SK-N-SH treated with all-trans-retinoic acid at 6 μM for 48 hours (cell line): ENCODE results near the gene ARL16.
A peak's percentile ranks its signal among the peaks of the same experiment; 100 is the strongest.

Experiments
- ATAC-seq: fragments of 200-7000 bp; cut with Tn5 transposase; 3 replicates; pipeline ENCODE4 v1.9.1; 2020; ENCODE audit warnings: mild to moderate bottlenecking, moderate library complexity
- ESRRG ChIP-seq: fragments of 250-450 bp; sonication (Bioruptor Pico); IDR thresholded peaks from 2 replicates; pipeline ENCODE4 v1.6.1; 2021; ENCODE audit warnings: mild to moderate bottlenecking
- GLIS3 ChIP-seq: fragments of 250-450 bp; sonication (Bioruptor Pico); IDR thresholded peaks from 2 replicates; pipeline ENCODE4 v1.5.0; 2020; ENCODE audit warnings: mild to moderate bottlenecking, moderate library complexity
- ISL1 ChIP-seq: fragments of 250-450 bp; sonication (Bioruptor Pico); IDR thresholded peaks from 2 replicates; pipeline ENCODE4 v2.1.2; 2022; ENCODE audit warnings: mild to moderate bottlenecking, moderate library complexity
- OSR1 ChIP-seq: fragments of 250-450 bp; sonication (Bioruptor Pico); IDR thresholded peaks from 2 replicates; pipeline ENCODE4 v1.8.0; 2022; ENCODE audit warnings: moderate library complexity, mild to moderate bottlenecking, inconsistent platforms
- PATZ1 ChIP-seq: fragments of 250-450 bp; sonication (Bioruptor Pico); IDR thresholded peaks from 2 replicates; pipeline ENCODE4 v1.8.0; 2020; ENCODE audit warnings: mild to moderate bottlenecking, moderate library complexity, borderline replicate concordance
- RARB ChIP-seq: fragments of 250-450 bp; sonication (Bioruptor Pico); IDR thresholded peaks from 2 replicates; pipeline ENCODE4 v1.8.0; 2021; ENCODE audit warnings: mild to moderate bottlenecking, moderate library complexity
- TCF4 ChIP-seq: fragments of 250-450 bp; sonication (Bioruptor Pico); IDR thresholded peaks from 2 replicates; pipeline ENCODE4 v1.8.0; 2021; ENCODE audit warnings: mild to moderate bottlenecking, moderate library complexity, borderline replicate concordance
- TSHZ2 ChIP-seq: fragments of 250-450 bp; sonication (Bioruptor Pico); IDR thresholded peaks from 2 replicates; pipeline ENCODE4 v1.5.0; 2020; ENCODE audit warnings: mild to moderate bottlenecking, moderate library complexity
- ZC3H10 ChIP-seq: fragments of 250-450 bp; sonication (Bioruptor Pico); IDR thresholded peaks from 2 replicates; pipeline ENCODE4 v1.5.1; 2021; ENCODE audit warnings: mild to moderate bottlenecking, moderate library complexity
- ZFP3 ChIP-seq: fragments of 250-450 bp; sonication (Bioruptor Pico); IDR thresholded peaks from 2 replicates; pipeline ENCODE4 v1.5.0; 2020; ENCODE audit warnings: mild to moderate bottlenecking, moderate library complexity
- ZFP30 ChIP-seq: fragments of 450-650 bp; formaldehyde crosslinking; IDR thresholded peaks from 2 replicates; pipeline ENCODE4 v1.5.0; 2022; ENCODE audit warnings: mild to moderate bottlenecking, moderate library complexity
- ZNF565 ChIP-seq: fragments of 450-650 bp; formaldehyde crosslinking; conservative IDR thresholded peaks from 2 replicates; pipeline ENCODE4 v1.5.0; 2020; ENCODE audit warnings: low read depth, mild to moderate bottlenecking, moderate library complexity
- ZNF70 ChIP-seq: fragments of 450-650 bp; formaldehyde crosslinking; IDR thresholded peaks from 2 replicates; pipeline ENCODE4 v1.5.0; 2020; ENCODE audit warnings: mild to moderate bottlenecking, moderate library complexity
- ZNF8 ChIP-seq: fragments of 450-650 bp; formaldehyde crosslinking; IDR thresholded peaks from 2 replicates; pipeline ENCODE4 v1.5.0; 2020; ENCODE audit warnings: mild to moderate bottlenecking, moderate library complexity
- TF ChIP-seq, protein P1 (sequence below): fragments of 250-450 bp; sonication (Bioruptor Pico); IDR thresholded peaks from 2 replicates; pipeline ENCODE4 v1.5.1; 2021; ENCODE audit warnings: mild to moderate bottlenecking, moderate library complexity
- TF ChIP-seq, protein P2 (sequence below): fragments of 250-450 bp; sonication (Bioruptor Pico); IDR thresholded peaks from 2 replicates; pipeline ENCODE4 v1.5.1; 2020; ENCODE audit warnings: low read depth, mild to moderate bottlenecking, moderate library complexity

The ARL16 gene

DNA sequence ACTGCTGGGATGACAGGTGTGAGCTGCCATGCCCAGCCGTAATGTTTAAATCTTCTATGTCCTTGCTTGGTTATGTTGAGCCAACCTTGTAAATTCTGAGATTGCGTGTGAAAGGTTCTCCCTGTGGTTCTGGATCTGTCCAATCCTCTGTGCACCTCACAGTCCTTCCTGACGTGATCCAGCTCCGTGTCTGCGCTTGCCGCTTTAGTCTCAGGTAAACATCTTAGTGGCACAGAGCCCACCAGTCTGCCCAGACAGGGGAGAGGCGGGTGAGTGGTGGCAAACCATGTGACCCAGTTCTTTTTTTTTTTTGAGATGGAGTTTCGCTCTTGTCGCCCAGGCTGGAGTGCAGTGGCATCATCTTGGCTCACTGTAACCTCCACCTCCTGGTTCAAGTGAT, 42.4 kb upstream of the ARL16 start (continued):
- TF ChIP-seq TSHZ2 (CRISPR knock-in tag) (no peak), ZNF8 (CRISPR knock-in tag) (no peak)

GRCh38 chr17:81725439-81725838, 41.8 kb upstream of the ARL16 start:
- no peak for TF ChIP-seq ZNF70 (CRISPR knock-in tag)
- TF ChIP-seq ZFP3 (CRISPR knock-in tag), result no peak
- TF ChIP-seq, protein P1, sequence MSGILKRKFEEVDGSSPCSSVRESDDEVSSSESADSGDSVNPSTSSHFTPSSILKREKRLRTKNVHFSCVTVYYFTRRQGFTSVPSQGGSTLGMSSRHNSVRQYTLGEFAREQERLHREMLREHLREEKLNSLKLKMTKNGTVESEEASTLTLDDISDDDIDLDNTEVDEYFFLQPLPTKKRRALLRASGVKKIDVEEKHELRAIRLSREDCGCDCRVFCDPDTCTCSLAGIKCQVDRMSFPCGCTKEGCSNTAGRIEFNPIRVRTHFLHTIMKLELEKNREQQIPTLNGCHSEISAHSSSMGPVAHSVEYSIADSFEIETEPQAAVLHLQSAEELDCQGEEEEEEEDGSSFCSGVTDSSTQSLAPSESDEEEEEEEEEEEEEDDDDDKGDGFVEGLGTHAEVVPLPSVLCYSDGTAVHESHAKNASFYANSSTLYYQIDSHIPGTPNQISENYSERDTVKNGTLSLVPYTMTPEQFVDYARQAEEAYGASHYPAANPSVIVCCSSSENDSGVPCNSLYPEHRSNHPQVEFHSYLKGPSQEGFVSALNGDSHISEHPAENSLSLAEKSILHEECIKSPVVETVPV (CRISPR knock-in tag), result no peak
- no peak for TF ChIP-seq ISL1 (CRISPR knock-in tag)
- no peak for TF ChIP-seq ZNF565 (CRISPR knock-in tag)
- TF ChIP-seq PATZ1 (CRISPR knock-in tag), result no peak
- TF ChIP-seq ZC3H10 (CRISPR knock-in tag), result no peak
- no peak for TF ChIP-seq GLIS3
- ATAC-seq, result no peak

DNA sequence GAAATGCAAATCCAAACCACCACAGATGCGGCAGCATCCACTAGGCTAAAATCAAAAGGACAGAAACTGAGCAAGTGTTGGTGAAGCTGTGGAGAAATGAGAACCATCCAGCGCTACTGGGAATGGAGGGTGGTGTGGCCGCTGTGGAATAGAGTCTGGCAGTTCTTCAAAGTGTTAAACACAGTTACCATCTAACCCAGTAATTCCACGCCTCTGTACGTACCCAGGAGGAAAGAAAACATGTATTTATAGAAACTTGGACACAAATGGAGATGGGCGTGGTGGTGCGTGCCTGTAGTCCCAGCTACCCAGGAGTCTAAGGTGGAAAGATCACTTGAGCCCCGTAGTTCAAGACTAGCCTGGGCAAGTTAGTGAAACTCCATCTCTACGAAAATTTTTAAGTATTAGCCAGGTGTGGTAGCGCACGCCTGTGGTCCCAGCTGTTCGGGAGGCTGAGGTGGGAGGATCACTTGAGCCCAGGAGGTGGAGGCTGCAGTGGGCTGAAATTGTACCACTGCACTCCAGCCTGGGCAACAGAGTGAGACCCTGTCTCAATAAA, 40.1 kb upstream of the ARL16 start:
- peak; percentile 60 for ATAC-seq
- TF ChIP-seq RARB (CRISPR knock-in tag) (no peak), GLIS3 (0 out of 2 replicates have a peak, but pooled peaks have one; percentile 25)
- TF ChIP-seq, all 23 proteins: peak for 1

DNA sequence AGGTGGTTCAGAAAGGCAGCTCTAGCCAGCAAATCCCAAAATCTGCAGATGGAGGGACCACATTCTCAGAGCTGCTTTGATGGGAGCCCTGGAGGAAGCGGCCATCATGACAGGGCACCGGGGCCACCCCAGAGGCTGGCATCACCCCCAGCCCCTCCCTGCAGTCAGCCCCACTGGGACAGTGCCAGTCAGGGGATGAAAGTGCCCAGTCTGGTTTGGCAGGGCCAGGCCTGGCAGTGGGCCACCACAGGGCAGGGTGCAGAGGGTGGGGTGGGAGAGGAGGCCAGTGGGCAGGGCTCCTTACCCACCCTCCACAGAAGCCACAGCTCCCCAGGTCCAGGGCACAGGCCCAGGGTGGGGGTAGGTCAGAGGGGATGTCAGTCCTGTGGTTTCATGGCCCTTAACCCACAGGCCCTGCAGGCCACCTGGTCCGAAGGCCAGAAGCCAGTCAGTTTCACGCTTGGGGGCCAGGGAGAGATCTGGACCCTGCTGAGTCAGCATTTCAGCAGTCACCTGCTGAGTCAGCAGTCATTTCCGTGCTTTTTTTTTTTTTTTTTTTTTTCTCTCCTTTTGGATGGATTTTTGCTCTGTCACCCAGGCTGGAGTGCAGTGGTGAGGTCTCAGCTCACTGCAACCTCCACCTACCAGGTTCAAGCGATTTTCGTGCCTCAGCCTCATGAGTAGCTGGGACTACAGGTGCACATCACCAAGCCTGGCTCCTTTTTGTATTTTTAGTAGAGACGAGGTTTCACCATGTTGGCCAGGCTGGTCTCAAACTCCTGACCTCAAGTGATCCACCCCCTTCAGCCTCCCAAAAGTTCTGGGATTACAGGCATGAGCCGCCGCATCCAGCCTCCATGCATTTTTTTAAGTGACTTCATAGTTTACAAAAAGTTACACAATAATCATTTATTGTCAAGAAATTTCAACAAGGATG, 38.9 kb upstream of the ARL16 start:
- TF ChIP-seq ESRRG (CRISPR knock-in tag), result 0 out of 2 replicates have a peak, but pooled peaks have one; percentile 42
- no peak for TF ChIP-seq OSR1 (CRISPR knock-in tag)
- no peak for TF ChIP-seq ZNF8 (CRISPR knock-in tag)
- peak; percentile 20 for ATAC-seq

DNA sequence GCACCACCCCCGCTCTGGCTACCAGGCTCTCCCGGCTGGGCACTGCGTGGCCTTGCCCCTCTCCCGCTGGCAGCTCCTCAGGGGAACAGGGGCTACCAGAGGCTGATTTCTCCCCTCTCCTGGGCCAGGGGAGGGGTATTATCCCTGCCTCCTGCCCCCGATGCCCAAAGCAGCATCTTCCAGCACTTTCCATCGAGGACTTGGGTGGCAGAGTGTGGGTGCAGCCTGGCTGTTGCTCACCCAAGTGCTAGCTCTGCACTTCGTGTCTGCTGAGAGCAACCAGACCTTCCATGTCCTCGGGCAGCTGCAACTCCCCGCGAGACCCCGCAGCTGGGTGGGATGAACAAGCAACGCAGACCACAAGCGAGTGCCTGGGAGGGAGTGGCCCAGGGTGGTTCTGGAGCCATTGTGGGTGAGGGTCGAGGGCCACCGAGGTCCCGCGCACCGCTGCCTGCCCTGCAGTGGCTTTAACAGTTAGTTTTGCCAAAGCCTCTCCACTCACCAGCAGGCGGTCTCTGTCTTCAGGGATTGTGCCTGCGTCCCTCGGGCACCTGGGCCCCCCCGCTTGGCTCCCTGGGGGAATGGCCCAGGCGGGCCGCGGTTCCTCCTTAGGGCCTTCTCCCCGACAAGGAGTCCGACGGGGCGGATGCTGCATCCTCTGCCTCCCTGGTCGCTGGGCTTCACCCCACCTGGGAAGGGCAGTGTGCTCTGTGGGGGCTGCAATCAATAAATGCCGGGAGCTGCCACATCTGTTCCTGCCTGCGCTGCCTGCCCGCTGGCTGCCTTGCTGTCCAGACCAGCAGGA, 36.9 kb upstream of the ARL16 start:
- TF ChIP-seq ZFP3 (CRISPR knock-in tag) (no peak), TCF4 (CRISPR knock-in tag) (no peak)
- TF ChIP-seq, all 23 proteins: peak for 0
- no peak for ATAC-seq

GRCh38 chr17:81719410-81720266, 36.0 kb upstream of the ARL16 start:
- ATAC-seq, result no peak
- TF ChIP-seq, protein P1 (CRISPR knock-in tag), result no peak
- no peak for TF ChIP-seq ZFP30 (CRISPR knock-in tag)
- no peak for TF ChIP-seq TSHZ2 (CRISPR knock-in tag)
- TF ChIP-seq, protein P2, sequence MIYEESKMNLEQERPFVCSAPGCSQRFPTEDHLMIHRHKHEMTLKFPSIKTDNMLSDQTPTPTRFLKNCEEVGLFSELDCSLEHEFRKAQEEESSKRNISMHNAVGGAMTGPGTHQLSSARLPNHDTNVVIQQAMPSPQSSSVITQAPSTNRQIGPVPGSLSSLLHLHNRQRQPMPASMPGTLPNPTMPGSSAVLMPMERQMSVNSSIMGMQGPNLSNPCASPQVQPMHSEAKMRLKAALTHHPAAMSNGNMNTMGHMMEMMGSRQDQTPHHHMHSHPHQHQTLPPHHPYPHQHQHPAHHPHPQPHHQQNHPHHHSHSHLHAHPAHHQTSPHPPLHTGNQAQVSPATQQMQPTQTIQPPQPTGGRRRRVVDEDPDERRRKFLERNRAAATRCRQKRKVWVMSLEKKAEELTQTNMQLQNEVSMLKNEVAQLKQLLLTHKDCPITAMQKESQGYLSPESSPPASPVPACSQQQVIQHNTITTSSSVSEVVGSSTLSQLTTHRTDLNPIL (CRISPR knock-in tag), result no peak
- TF ChIP-seq ISL1 (CRISPR knock-in tag), result no peak
